Endothelial cell of umbilical vein (primary cell): ENCODE measurements around the gene ALDH2. TPM values are rescaled to one million over a fixed set of nuclear protein-coding genes. Genes with fewer than 3 reads are reported as not detected.

Source experiments
- BruUV-seq: library from RNA; stranded (reverse); fragments of 400-500 nt; replicated peaks from 2 replicates; lab custom pipeline; 2021; lab: Mats Ljungman, UMichigan
- CTCF ChIA-PET: fragments of 300-600, 350-600 bp; sonication (Branson Sonifier 250); formaldehyde crosslinking; loops from one replicate; lab custom pipeline; 2021; ENCODE audit warnings: antibody characterized with exemption, inconsistent platforms; lab: Charles Lee
- POLR2A ChIA-PET: fragments of 300-600, 350-600 bp; sonication (Branson Sonifier 250); formaldehyde crosslinking; loops from one replicate; lab custom pipeline; 2021; ENCODE audit warnings: antibody characterized with exemption, inconsistent platforms; lab: Charles Lee
- DNase-seq: peaks from one replicate; pipeline ENCODE4 v3.0.0-alpha.2; 2011; ENCODE audit warnings: low read depth, low spot score
- FAIRE-seq: peaks from 2 replicates; lab custom pipeline; 2011; peaks lifted over from hg19 to GRCh38; lab: Jason Lieb, UNC
- H2AFZ ChIP-seq: 2 replicates; pipeline ENCODE4 v1.6.0; 2012; ENCODE audit warnings: low read depth, low read length, control low read depth, inconsistent platforms
- H3K27ac ChIP-seq: 2 replicates; pipeline ENCODE4 v1.5.1; 2011; ENCODE audit warnings: low read depth, mild to moderate bottlenecking, control low read depth, low read length, moderate library complexity; ENCODE audit not compliant: insufficient read depth
- H3K27me3 ChIP-seq, 2 experiments: 2 replicates each; pipeline versions ENCODE4 v1.6.0 to v1.6.1; 2011; ENCODE audit warnings: low read length in 2 of 2, mixed read lengths in 1 of 2; ENCODE audit not compliant: control insufficient read depth in 2 of 2, insufficient read depth in 2 of 2
- H3K36me3 ChIP-seq, 2 experiments: 2 replicates in 1 of 2; 3 replicates in 1 of 2; pipeline ENCODE4 v1.5.1; 2011; ENCODE audit warnings: low read length in 2 of 2, mild to moderate bottlenecking in 1 of 2, moderate library complexity in 1 of 2; ENCODE audit not compliant: control insufficient read depth in 2 of 2, insufficient read depth in 2 of 2; ENCODE audit errors: extremely low read depth in 1 of 2
- H3K4me1 ChIP-seq: 3 replicates; pipeline ENCODE4 v1.5.1; 2011; ENCODE audit warnings: mild to moderate bottlenecking, low read length; ENCODE audit not compliant: control insufficient read depth, insufficient read depth; ENCODE audit errors: extremely low read depth
- H3K4me2 ChIP-seq: 2 replicates; pipeline ENCODE4 v1.6.1; 2011; ENCODE audit warnings: low read length, control low read depth, mixed read lengths; ENCODE audit not compliant: insufficient read depth
- H3K4me3 ChIP-seq, 3 experiments: fragments of 200-600 bp in 1 of 3; sonication (generic), shearing (Covaris generic) in 1 of 3; replicated peaks in 1 of 3; 2 replicates each; pipeline ENCODE4 v1.5.1; 2011 to 2016; ENCODE audit warnings: control low read depth in 3 of 3, low read length in 3 of 3, mild to moderate bottlenecking in 2 of 3, inconsistent platforms in 1 of 3, low read depth in 1 of 3, moderate library complexity in 1 of 3; ENCODE audit not compliant: insufficient read depth in 1 of 3
- H3K79me2 ChIP-seq: 2 replicates; pipeline ENCODE4 v1.6.0; 2012; ENCODE audit warnings: low read length, inconsistent platforms; ENCODE audit not compliant: control insufficient read depth, insufficient read depth
- H3K9ac ChIP-seq: replicated peaks from 2 replicates; pipeline ENCODE3; 2011; ENCODE audit warnings: low read length, control low read depth; ENCODE audit not compliant: insufficient read depth; ENCODE audit errors: extremely low read depth
- H3K9me1 ChIP-seq: replicated peaks from 3 replicates; pipeline ENCODE4 v1.6.0; 2011; ENCODE audit warnings: mild to moderate bottlenecking, low read length; ENCODE audit not compliant: control insufficient read depth, insufficient read depth; ENCODE audit errors: extremely low read depth
- H3K9me3 ChIP-seq: replicated peaks from 2 replicates; pipeline ENCODE4 v1.5.1; 2012; ENCODE audit warnings: low read length, inconsistent platforms; ENCODE audit not compliant: control insufficient read depth, insufficient read depth
- H4K20me1 ChIP-seq: replicated peaks from 2 replicates; pipeline ENCODE3; 2011; ENCODE audit warnings: mild to moderate bottlenecking, low read length; ENCODE audit not compliant: control insufficient read depth, insufficient read depth; ENCODE audit errors: extremely low read depth
- CTCF ChIP-seq, 2 donors: IDR thresholded peaks; 1 replicate in 1 of 2; 2 replicates in 1 of 2; pipeline ENCODE4 v1.5.1; 2011; ENCODE audit warnings: low read length in 2 of 2, mild to moderate bottlenecking in 2 of 2, moderate library complexity in 2 of 2, control low read depth in 1 of 2, inconsistent platforms in 1 of 2, low read depth in 1 of 2; ENCODE audit not compliant: insufficient read depth in 1 of 2; ENCODE audit errors: extremely low read depth in 1 of 2
- JUN ChIP-seq: IDR thresholded peaks from 2 replicates; pipeline ENCODE4 v1.6.1; 2011; ENCODE audit warnings: borderline replicate concordance, low read depth; ENCODE audit not compliant: insufficient read length, insufficient read depth
- dilution Hi-C: fragments of 300-500 bp; cut with MboI; formaldehyde crosslinking; loops from one replicate; pipeline ENCODE4 v1.15.0; 2019; ENCODE audit warnings: low sequenced_read_pairs; ENCODE audit not compliant: extremely low pct_ligation_motif_present
- intact Hi-C: fragments of 100-400 bp; cut with micrococcal nuclease; formaldehyde crosslinking; loops from one replicate; pipeline ENCODE4 v1.10.0; 2022
- polyA plus RNA-seq, 4 experiments: library from polyadenylated mRNA; depleted of rRNA in 3 of 4; stranded (reverse) in 3 of 4; unstranded in 1 of 4; fragments of >200 nt; gene quantifications; 2 replicates each; pipeline versions ENCODE4 v1.2.1 to v1.2.3, GENCODE V29; 2011 to 2012; ENCODE audit warnings: missing spikeins in 1 of 4
- total RNA-seq: library from RNA; stranded (reverse); gene quantifications from 2 replicates; pipeline ENCODE4 v1.2.3, GENCODE V29; 2021

ALDH2 gene
- total and polyA plus RNA-seq, 2 donors (not counting 3 experiments of a cell fraction or from before 2014, with no cell fraction given), result 69.5 to 86.5 TPM

GRCh38 chr12:111812881-111813741 lies 46.4 kb downstream of the ALDH2 start:
- Histone ChIP-seq H4K20me1 (no peaks in the 10 kb centered on the region), H2AFZ (no peak overlapping the region), H3K4me2 (no peak overlapping the region), H3K79me2 (no peaks in the 10 kb centered on the region), H3K4me1 (no peaks in the 10 kb centered on the region), H3K4me3 (no peak overlapping the region), H3K36me3 (peaks cover 0 to 4% of the 10 kb centered on the region in 2 experiments), H3K9me1 (no peaks in the 10 kb centered on the region), H3K27me3 (peaks cover 2 to 3% of the 10 kb centered on the region in 2 experiments), H3K9me3 (no peaks in the 10 kb centered on the region), H3K27ac (no peak overlapping the region), H3K9ac (no peak overlapping the region)
- peak; percentile 86 for DNase-seq
- intact Hi-C loops, result loop anchor here (1.0 kb wide), 2 partner anchors 60 to 127 kb away; partner anchors contain the start of gene ACAD10
- TF ChIP-seq CTCF (IDR thresholded peaks at IDR 0.05; ENCODE audit: extremely low read depth in 1 of 2, insufficient read depth in 1 of 2, low read depth in 1 of 2, low read length in 2 of 2), result peak; percentile 76 to 78
- no peak for TF ChIP-seq JUN
- CTCF ChIA-PET, result interaction anchor here (0.7 to 5.5 kb wide), 49 partner anchors 8 to 482 kb away, joined by 3 to 262 read pairs (median 6); partner anchors contain the start of genes ACAD10, ALDH2 and BRAP
- peak; percentile 93 for FAIRE-seq
- BruUV-seq, result no TSS peak
- dilution Hi-C loops, result loop anchor here (25.0 kb wide), 1 partner anchor 126 kb away; the partner anchor contains the start of genes ACAD10 and BRAP
- POLR2A ChIA-PET, result interaction anchor here (0.6 to 1.3 kb wide), 2 partner anchors 72 to 88 kb away, joined by 3 read pairs; no protein-coding TSS in a partner anchor
